GM18519 (cell line): ENCODE results near the gene HBM.
"Not testable (repeated sequence)": the region's sequence is repeated elsewhere in the genome, so short reads cannot be mapped to it uniquely, and the experiment has no call there.

Source experiments
- ATAC-seq: cut with Tn5 transposase; IDR thresholded peaks from one replicate; pipeline ENCODE4 v1.9.1; 2021; ENCODE audit warnings: mild to moderate bottlenecking, moderate library complexity; ENCODE audit not compliant: unreplicated experiment, low FRiP score

The HBM gene

DNA sequence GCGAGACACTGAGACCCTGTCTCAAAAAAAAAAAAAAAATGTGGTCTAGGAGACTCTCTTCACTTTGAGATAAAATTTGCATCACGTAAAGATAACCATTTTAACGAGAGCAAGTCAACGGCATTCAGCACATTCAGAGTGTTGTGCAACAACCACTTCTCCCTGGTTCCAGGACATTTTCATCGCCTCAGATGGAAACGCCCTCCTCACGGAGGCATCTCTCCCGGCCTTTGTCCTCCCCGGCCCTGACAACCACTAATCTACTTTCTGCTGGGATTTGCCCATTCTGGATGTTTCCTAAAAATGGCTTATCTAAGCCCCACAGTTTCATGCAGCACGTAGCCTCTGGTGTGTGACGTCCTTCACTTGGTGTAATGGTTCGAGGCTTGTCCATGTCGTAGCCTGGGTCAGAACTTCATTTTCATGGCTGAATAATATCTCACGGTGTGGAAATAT lies 21.0 kb upstream of the HBM start:
- ATAC-seq: no peak

DNA sequence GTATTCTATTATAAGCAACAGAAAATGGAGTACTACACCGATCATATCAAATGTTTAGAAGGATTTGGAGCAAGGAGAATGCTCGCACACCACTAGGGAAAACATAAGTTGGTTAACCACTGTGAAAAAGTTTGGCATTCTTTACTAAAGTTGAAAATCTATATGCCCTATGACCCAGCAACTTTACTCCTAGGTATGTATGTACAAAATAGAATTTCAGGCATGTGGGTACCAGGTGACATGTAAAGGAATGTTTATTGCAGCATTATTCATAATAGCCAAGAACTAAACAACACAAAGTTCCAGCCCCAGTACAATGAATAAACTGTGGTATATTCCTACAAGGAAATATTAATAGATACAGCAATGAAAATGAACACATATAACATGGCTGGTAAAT lies 19.1 kb upstream of the HBM start:
- ATAC-seq: no peak

- no peak for ATAC-seq
These were observed 16.6 kb upstream of the HBM start for GRCh38 chr16:149024-149660.

DNA sequence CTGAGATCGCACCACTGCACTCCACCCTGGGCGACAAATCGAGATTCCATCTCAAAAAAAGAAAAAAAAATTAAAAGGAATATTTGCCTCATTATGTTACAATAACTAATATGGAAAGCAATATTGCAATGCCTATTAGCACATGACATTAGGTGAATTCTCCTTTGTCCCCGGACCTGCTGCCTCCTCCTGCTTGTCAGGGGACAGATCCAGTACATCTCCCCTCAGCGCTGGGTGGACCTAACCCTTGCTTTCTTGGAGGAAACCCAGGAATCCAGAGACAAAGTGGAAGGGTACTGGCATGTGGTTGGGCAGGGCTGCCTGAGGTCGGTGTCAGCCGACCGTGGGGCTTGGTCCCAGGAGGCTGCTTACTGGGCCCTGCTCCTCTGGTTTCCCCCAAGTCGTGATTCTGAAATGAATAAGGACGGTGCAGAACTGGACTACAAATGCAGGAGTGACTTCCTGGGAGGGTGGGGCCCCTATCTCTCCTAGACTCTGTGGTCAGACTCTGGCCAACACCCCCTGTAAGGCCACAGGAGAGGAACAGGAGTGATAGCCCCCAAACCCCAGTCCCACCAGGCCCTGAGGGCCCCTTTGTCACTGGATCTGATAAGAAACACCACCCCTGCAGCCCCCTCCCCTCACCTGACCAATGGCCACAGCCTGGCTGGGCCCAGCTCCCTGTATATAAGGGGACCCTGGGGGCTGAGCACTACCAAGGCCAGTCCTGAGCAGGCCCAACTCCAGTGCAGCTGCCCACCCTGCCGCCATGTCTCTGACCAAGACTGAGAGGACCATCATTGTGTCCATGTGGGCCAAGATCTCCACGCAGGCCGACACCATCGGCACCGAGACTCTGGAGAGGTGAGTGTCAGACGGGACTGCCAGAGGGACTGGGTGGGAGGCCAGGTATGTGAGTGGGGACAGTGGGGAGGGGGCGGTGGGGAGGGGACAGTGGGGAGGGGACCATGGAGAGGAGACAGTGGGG lies 13.3 kb upstream of the HBM start, which contains the start of gene HBZ:
HBZ (plus strand) TSS at position 504 of the 988 bp plus-strand sequence; CDS start at position 770, 266 bp downstream.
- no peak for ATAC-seq

DNA sequence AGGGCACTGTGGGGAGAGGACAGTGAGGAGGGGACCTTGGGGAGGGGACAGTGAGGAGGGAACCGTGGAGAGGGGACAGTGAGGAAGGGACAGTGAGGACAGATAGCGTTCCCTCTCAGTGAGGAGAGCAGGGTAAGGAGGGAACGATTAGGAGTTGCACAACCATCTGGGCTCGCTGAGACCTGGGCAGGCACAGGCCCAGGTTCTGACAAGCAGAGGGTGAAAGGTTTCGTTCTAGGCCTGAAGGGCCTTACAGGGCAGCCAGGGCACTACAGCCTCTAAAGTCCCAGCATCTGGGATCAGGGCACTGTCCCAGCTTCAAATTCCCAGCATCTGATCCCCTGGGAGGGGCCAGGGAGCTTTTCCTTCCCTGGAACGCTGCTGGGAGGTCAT lies 12.7 kb upstream of the HBM start:
- ATAC-seq: not testable (repeated sequence)

- not testable (repeated sequence) for ATAC-seq
These were observed 12.1 kb upstream of the HBM start for GRCh38 chr16:153550-154216.

- ATAC-seq: no peak
These were observed 11.4 kb upstream of the HBM start for GRCh38 chr16:154217-155030.

DNA sequence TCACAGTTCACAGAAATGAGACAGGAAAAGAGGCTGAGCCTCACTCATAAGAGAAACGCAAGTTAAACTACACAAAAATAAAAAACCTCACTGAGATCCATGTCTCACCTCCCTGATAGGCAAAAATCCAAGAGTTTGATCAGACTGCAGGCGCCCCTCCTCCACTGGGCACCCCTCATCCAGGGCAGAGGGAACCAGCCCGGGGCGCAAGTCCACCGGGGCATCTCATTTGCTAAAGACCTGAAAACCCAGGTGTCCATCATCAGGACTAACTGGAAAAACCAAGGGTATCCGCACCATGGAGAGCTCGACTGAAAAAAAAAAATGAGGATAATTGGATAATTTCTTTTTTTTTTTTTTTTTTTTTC lies 10.8 kb upstream of the HBM start:
- no peak for ATAC-seq

GRCh38 chr16:159136-159849 lies 6.5 kb upstream of the HBM start:
- ATAC-seq: no peak

GRCh38 chr16:160242-160641 lies 5.5 kb upstream of the HBM start:
- not testable (repeated sequence) for ATAC-seq

- ATAC-seq: no peak
These were observed 5.0 kb upstream of the HBM start for GRCh38 chr16:160691-161190.

DNA sequence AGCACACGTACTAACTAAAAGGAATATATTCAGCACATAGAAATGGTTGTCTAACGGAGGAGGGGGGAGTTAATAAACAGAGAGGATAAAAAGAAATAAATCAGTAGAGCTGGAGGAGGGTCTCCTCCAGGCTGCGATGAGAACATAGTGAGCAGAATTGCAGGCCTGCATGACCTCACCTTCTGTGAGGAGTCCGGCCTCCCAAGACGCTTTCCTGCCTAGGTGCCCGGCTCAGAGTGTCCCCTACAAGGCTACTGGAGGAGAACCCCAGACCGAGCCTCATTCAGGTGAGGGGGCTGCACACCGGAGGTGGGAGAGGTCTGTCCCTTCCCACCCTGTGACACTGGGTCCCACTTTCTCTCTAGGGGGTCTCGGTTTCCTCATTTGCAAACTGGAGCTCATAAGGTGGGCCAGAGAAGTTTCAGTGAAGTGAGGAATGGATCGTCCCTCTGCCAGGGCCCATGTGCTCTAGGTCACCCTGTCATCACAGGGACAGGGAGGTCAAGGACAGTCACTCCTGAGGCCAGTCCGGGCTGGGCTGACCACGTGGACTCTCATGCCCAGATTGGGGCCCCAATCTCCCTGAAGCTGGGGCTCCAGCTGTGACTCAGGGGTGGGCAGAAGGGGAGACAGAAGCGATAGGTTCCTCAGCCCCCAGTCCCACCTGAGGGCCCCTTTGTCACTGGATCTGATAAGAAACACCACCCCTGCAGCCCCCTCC lies 3.3 kb upstream of the HBM start:
- ATAC-seq: no peak

DNA sequence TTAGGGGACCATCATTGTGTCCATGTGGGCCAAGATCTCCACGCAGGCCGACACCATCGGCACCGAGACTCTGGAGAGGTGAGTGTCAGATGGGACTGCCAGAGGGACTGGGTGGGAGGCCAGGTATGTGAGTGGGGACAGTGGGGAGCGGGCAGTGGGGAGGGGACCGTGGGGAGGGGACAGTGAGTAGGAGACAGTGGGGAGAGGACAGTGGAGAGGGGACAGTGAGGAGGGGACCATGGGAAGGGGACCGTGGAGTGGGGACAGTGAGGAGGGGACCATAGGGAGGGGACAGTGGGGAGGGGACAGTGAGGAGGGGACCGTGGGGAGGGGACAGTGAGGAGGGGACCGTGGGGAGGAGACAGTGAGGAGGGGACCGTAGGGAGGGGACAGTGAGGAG lies 2.6 kb upstream of the HBM start:
- ATAC-seq: not testable (repeated sequence)

DNA sequence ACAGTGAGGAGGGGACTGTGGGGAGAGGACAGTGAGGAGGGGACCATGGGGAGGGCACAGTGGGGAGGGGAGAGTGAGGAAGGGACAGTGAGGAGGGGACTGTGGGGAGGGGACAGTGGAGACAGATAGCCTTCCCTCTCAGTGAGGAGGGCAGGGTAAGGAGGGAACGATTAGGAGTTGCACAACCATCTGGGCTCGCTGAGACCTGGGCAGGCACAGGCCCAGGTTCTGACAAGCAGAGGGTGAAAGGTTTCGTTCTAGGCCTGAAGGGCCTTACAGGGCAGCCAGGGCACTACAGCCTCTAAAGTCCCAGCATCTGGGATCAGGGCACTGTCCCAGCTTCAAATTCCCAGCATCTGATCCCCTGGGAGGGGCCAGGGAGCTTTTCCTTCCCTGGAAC lies 2.1 kb upstream of the HBM start:
- not testable (repeated sequence) for ATAC-seq

GRCh38 chr16:164134-164823 lies 1.5 kb upstream of the HBM start:
- ATAC-seq: not testable (repeated sequence)

DNA sequence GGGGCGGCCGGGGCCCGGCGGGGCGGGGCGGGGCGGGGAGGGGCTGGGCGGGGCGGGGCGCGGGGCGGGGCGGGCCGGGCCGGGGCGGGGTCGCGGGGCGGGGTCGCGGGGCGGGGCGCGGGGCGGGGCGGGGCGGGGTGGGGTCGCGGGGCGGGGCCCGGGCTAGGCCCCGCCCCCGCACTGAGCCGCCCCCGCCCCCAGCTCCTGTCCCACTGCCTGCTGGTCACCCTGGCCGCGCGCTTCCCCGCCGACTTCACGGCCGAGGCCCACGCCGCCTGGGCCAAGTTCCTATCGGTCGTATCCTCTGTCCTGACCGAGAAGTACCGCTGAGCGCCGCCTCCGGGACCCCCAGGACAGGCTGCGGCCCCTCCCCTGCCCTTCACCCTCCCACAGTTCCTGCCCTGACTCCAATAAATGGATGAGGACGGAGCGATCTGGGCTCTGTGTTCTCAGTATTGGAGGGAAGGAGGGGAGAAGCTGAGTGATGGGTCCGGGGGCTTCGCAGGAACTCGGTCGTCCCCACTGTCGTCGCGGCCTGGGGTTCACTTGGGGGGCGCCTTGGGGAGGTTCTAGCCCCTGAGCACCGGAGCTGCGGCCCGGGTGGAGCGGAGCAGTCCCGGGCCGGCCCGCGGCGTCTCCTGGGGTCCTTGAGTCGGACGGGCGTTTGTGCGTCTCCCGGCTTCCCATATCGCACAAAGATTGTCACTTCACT lies 795 bp upstream of the HBM start:
- ATAC-seq: no peak

GRCh38 chr16:166375-167121 lies 770 bp downstream of the HBM start:
- ATAC-seq: no peak
